HEK293 (cell line): ENCODE results near the gene IL33.

ENCODE experiments used
- ATF2 ChIP-seq: fragments of 450-650 bp; formaldehyde crosslinking; IDR thresholded peaks from 2 replicates; pipeline ENCODE4 v1.5.1; 2016; ENCODE audit warnings: missing biosample characterization, missing genetic modification characterization, low read depth
- ZBTB11 ChIP-seq: fragments of 450-650 bp; formaldehyde crosslinking; conservative IDR thresholded peaks from 2 replicates; pipeline ENCODE4 v1.5.1; 2016; ENCODE audit warnings: low read depth, missing biosample characterization, missing genetic modification characterization
- ZBTB21 ChIP-seq: fragments of 450-650 bp; formaldehyde crosslinking; IDR thresholded peaks from 2 replicates; pipeline ENCODE4 v1.5.1; 2017; ENCODE audit warnings: missing biosample characterization, missing genetic modification characterization
- ZNF174 ChIP-seq: fragments of 450-650 bp; formaldehyde crosslinking; IDR thresholded peaks from 2 replicates; pipeline ENCODE4 v1.5.0; 2017; ENCODE audit warnings: missing biosample characterization, mild to moderate bottlenecking, missing genetic modification characterization
- ZNF274 ChIP-seq, 2 experiments: fragments of 200-500 bp in 1 of 2; fragments of 450-650 bp in 1 of 2; sonication (Bioruptor generic) in 1 of 2; formaldehyde crosslinking in 1 of 2; IDR thresholded peaks; 2 replicates each; pipeline versions ENCODE4 v1.5.1 to v1.6.1; 2014 to 2016; ENCODE audit warnings: borderline replicate concordance in 1 of 2, inconsistent platforms in 1 of 2, low read length in 1 of 2, missing biosample characterization in 1 of 2, missing genetic modification characterization in 1 of 2
- ZNF302 ChIP-seq: fragments of 450-650 bp; formaldehyde crosslinking; IDR thresholded peaks from 2 replicates; pipeline ENCODE4 v1.5.1; 2016; ENCODE audit warnings: missing biosample characterization, missing genetic modification characterization, low read depth
- ZNF404 ChIP-seq: fragments of 450-650 bp; formaldehyde crosslinking; IDR thresholded peaks from 2 replicates; pipeline ENCODE4 v1.5.1; 2017; ENCODE audit warnings: missing biosample characterization, missing genetic modification characterization
- TF ChIP-seq, protein P1 (sequence below): fragments of 450-650 bp; formaldehyde crosslinking; IDR thresholded peaks from 2 replicates; pipeline ENCODE4 v1.5.1; 2016; ENCODE audit warnings: missing biosample characterization, missing genetic modification characterization
- TF ChIP-seq, protein P2 (sequence below): fragments of 450-650 bp; formaldehyde crosslinking; IDR thresholded peaks from 2 replicates; pipeline ENCODE4 v1.5.1; 2016; ENCODE audit warnings: missing biosample characterization, missing genetic modification characterization
- TF ChIP-seq, protein P3 (sequence below): fragments of 450-650 bp; IDR thresholded peaks from 2 replicates; pipeline ENCODE4 v1.5.1; 2018; ENCODE audit warnings: missing biosample characterization, missing genetic modification characterization

DNA sequence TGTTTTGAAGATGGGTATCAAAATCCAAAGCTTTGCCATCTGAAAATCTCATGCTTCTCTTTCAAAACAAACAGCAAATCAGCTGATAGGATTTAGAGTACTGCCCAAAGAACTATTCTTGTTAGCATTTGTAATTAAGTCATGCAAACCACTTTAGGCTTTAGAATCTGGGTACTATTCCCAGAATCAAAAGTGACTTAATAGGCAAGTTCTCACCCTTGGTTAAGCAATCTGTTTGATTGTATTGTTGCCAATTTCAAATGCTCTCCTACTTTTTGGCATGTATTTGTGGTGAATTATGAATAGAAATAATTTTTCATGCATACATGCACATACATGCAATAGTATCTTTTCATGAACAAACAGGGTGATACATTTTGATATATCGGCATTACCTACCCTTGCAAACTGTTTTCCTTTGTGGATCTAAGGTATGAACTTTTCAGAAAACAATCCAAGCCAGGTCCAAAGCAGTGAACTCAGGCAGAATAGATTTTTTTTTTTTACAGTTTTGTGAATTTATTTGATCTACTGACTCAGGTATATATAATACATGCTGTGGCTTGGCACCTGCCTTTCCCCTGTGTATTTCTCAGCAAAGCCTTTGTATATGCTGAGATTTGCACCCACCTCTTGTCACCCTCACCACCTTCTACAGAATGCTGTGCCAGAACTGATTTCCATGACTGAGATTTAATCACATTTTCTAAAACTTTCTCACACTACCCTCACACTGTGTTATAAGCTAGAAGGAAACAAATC lies 9.0 kb downstream of the IL33 start:
- TF ChIP-seq, protein P1, sequence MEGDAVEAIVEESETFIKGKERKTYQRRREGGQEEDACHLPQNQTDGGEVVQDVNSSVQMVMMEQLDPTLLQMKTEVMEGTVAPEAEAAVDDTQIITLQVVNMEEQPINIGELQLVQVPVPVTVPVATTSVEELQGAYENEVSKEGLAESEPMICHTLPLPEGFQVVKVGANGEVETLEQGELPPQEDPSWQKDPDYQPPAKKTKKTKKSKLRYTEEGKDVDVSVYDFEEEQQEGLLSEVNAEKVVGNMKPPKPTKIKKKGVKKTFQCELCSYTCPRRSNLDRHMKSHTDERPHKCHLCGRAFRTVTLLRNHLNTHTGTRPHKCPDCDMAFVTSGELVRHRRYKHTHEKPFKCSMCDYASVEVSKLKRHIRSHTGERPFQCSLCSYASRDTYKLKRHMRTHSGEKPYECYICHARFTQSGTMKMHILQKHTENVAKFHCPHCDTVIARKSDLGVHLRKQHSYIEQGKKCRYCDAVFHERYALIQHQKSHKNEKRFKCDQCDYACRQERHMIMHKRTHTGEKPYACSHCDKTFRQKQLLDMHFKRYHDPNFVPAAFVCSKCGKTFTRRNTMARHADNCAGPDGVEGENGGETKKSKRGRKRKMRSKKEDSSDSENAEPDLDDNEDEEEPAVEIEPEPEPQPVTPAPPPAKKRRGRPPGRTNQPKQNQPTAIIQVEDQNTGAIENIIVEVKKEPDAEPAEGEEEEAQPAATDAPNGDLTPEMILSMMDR (tag by site-specific recombination) = no peak
- TF ChIP-seq ZBTB21 (tag by site-specific recombination) = no peak
- TF ChIP-seq ZNF274 (IDR thresholded peaks at IDR 0.05; ENCODE audit: low read length) = no peak
- TF ChIP-seq ZNF274 (tag by site-specific recombination; IDR thresholded peaks at IDR 0.05; ENCODE audit: borderline replicate concordance) = no peak
- no peak for TF ChIP-seq ATF2 (tag by site-specific recombination)
- TF ChIP-seq ZBTB11 = no peak
- TF ChIP-seq ZNF302 = no peak
- TF ChIP-seq ZNF404 (tag by site-specific recombination) = no peak
- no peak for TF ChIP-seq ZNF174
- TF ChIP-seq, protein P2, sequence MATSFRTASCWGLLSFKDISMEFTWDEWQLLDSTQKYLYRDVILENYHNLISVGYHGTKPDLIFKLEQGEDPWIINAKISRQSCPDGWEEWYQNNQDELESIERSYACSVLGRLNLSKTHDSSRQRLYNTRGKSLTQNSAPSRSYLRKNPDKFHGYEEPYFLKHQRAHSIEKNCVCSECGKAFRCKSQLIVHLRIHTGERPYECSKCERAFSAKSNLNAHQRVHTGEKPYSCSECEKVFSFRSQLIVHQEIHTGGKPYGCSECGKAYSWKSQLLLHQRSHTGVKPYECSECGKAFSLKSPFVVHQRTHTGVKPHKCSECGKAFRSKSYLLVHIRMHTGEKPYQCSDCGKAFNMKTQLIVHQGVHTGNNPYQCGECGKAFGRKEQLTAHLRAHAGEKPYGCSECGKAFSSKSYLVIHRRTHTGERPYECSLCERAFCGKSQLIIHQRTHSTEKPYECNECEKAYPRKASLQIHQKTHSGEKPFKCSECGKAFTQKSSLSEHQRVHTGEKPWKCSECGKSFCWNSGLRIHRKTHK = no peak
- TF ChIP-seq, protein P3, sequence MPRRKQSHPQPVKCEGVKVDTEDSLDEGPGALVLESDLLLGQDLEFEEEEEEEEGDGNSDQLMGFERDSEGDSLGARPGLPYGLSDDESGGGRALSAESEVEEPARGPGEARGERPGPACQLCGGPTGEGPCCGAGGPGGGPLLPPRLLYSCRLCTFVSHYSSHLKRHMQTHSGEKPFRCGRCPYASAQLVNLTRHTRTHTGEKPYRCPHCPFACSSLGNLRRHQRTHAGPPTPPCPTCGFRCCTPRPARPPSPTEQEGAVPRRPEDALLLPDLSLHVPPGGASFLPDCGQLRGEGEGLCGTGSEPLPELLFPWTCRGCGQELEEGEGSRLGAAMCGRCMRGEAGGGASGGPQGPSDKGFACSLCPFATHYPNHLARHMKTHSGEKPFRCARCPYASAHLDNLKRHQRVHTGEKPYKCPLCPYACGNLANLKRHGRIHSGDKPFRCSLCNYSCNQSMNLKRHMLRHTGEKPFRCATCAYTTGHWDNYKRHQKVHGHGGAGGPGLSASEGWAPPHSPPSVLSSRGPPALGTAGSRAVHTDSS (tag by site-specific recombination) = no peak
